GM20000 (cell line): ENCODE results near the gene NIT1.

Source experiments
- DNase-seq: peaks from one replicate; pipeline ENCODE4 v3.0.0; 2012; ENCODE audit warnings: low spot score
- CTCF ChIP-seq: IDR thresholded peaks from 2 replicates; pipeline ENCODE4 v1.5.1; 2012; ENCODE audit warnings: mild to moderate bottlenecking, control low read depth; ENCODE audit errors: extremely low read depth, missing control alignments

Gene NIT1

GRCh38 chr1:161080441-161081405 is 37.2 kb upstream of the NIT1 start:
- DNase-seq: no peak

GRCh38 chr1:161081519-161081918 is 36.4 kb upstream of the NIT1 start:
- DNase-seq: no peak
- TF ChIP-seq CTCF: no peak

More at GRCh38 chr1:161080441-161081405, 37.2 kb upstream of the NIT1 start:
- no peak for TF ChIP-seq CTCF

- no peak for TF ChIP-seq CTCF
- DNase-seq: no peak
Measured at GRCh38 chr1:161082483-161082882, 35.4 kb upstream of the NIT1 start.

- no peak for TF ChIP-seq CTCF
- no peak for DNase-seq
Measured at GRCh38 chr1:161082996-161083747, 34.7 kb upstream of the NIT1 start.

GRCh38 chr1:161083748-161084596 is 33.9 kb upstream of the NIT1 start:
- DNase-seq: no peak
- TF ChIP-seq CTCF: no peak

- DNase-seq: no peak
- TF ChIP-seq CTCF: no peak
Measured at GRCh38 chr1:161084597-161084988, 33.3 kb upstream of the NIT1 start.
